Activated CD8-positive, alpha-beta memory T cell treated with anti-CD3 and anti-CD28 coated beads for 48 hours (primary cell): ENCODE results near the gene ICOSLG.
"Not testable (repeated sequence)": the region's sequence is repeated elsewhere in the genome, so short reads cannot be mapped to it uniquely, and the experiment has no call there.

Experiments
- DNase-seq, 3 experiments: peaks; one replicate each; pipeline ENCODE4 v3.0.0-alpha.2; 2020; ENCODE audit warnings: low read depth in 2 of 3, low spot score in 2 of 3

Gene ICOSLG

GRCh38 chr21:44240842-44241241, at the start of gene ICOSLG:
TSS of gene ICOSLG (minus strand) at chr21:44240943. CDS start at chr21:44240817, 126 bp downstream.
- DNase-seq, result not testable (repeated sequence)

- no peak for DNase-seq
Measured at GRCh38 chr21:44289381-44290010, 48.8 kb upstream of the ICOSLG start.

- no peak for DNase-seq
Measured at GRCh38 chr21:44288251-44289110, 47.7 kb upstream of the ICOSLG start.

GRCh38 chr21:44286716-44287632, 46.2 kb upstream of the ICOSLG start:
- no peak for DNase-seq

GRCh38 chr21:44286086-44286715, 45.5 kb upstream of the ICOSLG start:
- DNase-seq, result no peak

- DNase-seq, result no peak
Measured at GRCh38 chr21:44285138-44285992, 44.6 kb upstream of the ICOSLG start, which contains the start of gene AIRE. TSS of gene AIRE (plus strand) at chr21:44285876. CDS start at chr21:44286007, 131 bp downstream.

- DNase-seq, result no peak
Measured at GRCh38 chr21:44283948-44284347, 43.2 kb upstream of the ICOSLG start.

GRCh38 chr21:44283211-44283785, 42.6 kb upstream of the ICOSLG start:
- DNase-seq, result not testable (repeated sequence)

GRCh38 chr21:44282370-44282769, 41.6 kb upstream of the ICOSLG start:
- DNase-seq, result no peak

- DNase-seq, result no peak
Measured at GRCh38 chr21:44281801-44282200, 41.1 kb upstream of the ICOSLG start.

GRCh38 chr21:44279354-44280260, 38.9 kb upstream of the ICOSLG start:
- DNase-seq, result no peak

GRCh38 chr21:44275041-44275440, 34.3 kb upstream of the ICOSLG start:
- DNase-seq, result no peak

GRCh38 chr21:44273046-44273445, 32.3 kb upstream of the ICOSLG start:
- DNase-seq, result no peak

- DNase-seq, result no peak
Measured at GRCh38 chr21:44272284-44272858, 31.6 kb upstream of the ICOSLG start.

GRCh38 chr21:44271558-44272283, 31.0 kb upstream of the ICOSLG start:
- DNase-seq, result no peak

GRCh38 chr21:44269090-44269489, 28.3 kb upstream of the ICOSLG start:
- DNase-seq, result no peak

- no peak for DNase-seq
Measured at GRCh38 chr21:44267655-44268142, 27.0 kb upstream of the ICOSLG start.
